ENCODE data around the gene PNRC1. TPM values are rescaled to one million over a fixed set of nuclear protein-coding genes. Genes with fewer than 3 reads are reported as not detected.

The PNRC1 gene
- total and polyA plus RNA-seq, 2 of the 4 experiments (the other 2 are of a cell fraction) = 6.5 to 8.1 TPM

- Histone ChIP-seq H3K18ac (ENCODE audit: low read depth, low read length) (no peak overlapping the region), H3K4me2 (ENCODE audit: low read depth, low read length) (no peak overlapping the region; the same call in 1 of the 2 replicates), H2BK5ac (ENCODE audit: low read depth, low read length, poor library complexity, severe bottlenecking) (no peak overlapping the region), H3K27me3 (ENCODE audit: control insufficient read depth, insufficient read depth, low read length) (peaks cover 16% of the 10 kb centered on the region), H2AFZ (replicated peaks; ENCODE audit: low read length, poor library complexity) (no peak overlapping the region), H2AK5ac (ENCODE audit: low read depth, low read length) (no peak overlapping the region), H3K27ac (ENCODE audit: insufficient read depth, low read length) (no peak overlapping the region), H3K4me1 (ENCODE audit: control insufficient read depth, insufficient read depth, low read length) (no peaks in the 10 kb centered on the region), H3K23ac (ENCODE audit: low read depth, low read length) (no peak overlapping the region), H3K56ac (ENCODE audit: extremely low read depth, insufficient read depth, low read length) (no peak overlapping the region), H2BK120ac (ENCODE audit: low read depth, low read length) (no peak overlapping the region), H3K4me3 (ENCODE audit: insufficient read depth, low read depth, low read length) (no peak overlapping the region), H4K20me1 (ENCODE audit: insufficient read depth, low read length) (no peaks in the 10 kb centered on the region), H4K91ac (ENCODE audit: insufficient read depth, low read depth, low read length) (no peak overlapping the region), H2AK9ac (replicated peaks; ENCODE audit: low read depth, low read length, poor library complexity) (no peak overlapping the region), H2BK15ac (ENCODE audit: low read depth, low read length) (no peak overlapping the region), H4K5ac (ENCODE audit: low read depth, low read length) (no peak overlapping the region; the same call in 1 of the 2 replicates), H3K4ac (ENCODE audit: low read depth, low read length) (no peak overlapping the region), H3K9me3 (ENCODE audit: control insufficient read depth, insufficient read depth, low read length) (no peaks in the 10 kb centered on the region), H3K36me3 (ENCODE audit: control insufficient read depth, insufficient read depth, low read length) (no peaks in the 10 kb centered on the region), H2BK20ac (ENCODE audit: low read depth, low read length) (no peak overlapping the region), H3K79me1 (ENCODE audit: low read depth in 1 of 2, low read length in 2 of 2) (no peaks in the 10 kb centered on the region), H4K8ac (ENCODE audit: low read depth in 2 of 2, low read length in 2 of 2) (no peak overlapping the region), H3K9ac (ENCODE audit: low read depth, low read length) (no peak overlapping the region; the same call in 1 of the 2 replicates), H3K14ac (replicated peaks; ENCODE audit: low read depth, low read length) (no peak overlapping the region), H3K9me1 (ENCODE audit: insufficient read depth, low read length) (no peaks in the 10 kb centered on the region)
- POLR2A ChIA-PET (ENCODE audit: unreplicated experiment) = no interaction called here
- TF ChIP-seq USF2 (IDR thresholded peaks at IDR 0.05; ENCODE audit: low read depth, low read length) (no peak), POLR2A (IDR thresholded peaks at IDR 0.05; ENCODE audit: low read depth, low read length) (no peak), ELK1 (IDR thresholded peaks at IDR 0.05; ENCODE audit: borderline replicate concordance, low read depth, low read length) (no peak), MXI1 (IDR thresholded peaks at IDR 0.05; ENCODE audit: borderline replicate concordance, low read depth, low read length) (no peak), RCOR1 (IDR thresholded peaks at IDR 0.05; ENCODE audit: insufficient replicate concordance, low read length) (no peak), FOS (IDR thresholded peaks at IDR 0.05; ENCODE audit: low read depth, low read length) (no peak), BHLHE40 (IDR thresholded peaks at IDR 0.05; ENCODE audit: low read depth, low read length) (no peak), MAZ (IDR thresholded peaks at IDR 0.05; ENCODE audit: borderline replicate concordance, low read depth, low read length) (no peak), RFX5 (IDR thresholded peaks at IDR 0.05; ENCODE audit: low read depth, low read length) (no peak)
- CTCF ChIA-PET = no interaction called here
- no peak for ATAC-seq (ENCODE audit: low read depth)
- intact Hi-C loops (cut with micrococcal nuclease) (no loop called here), dilution Hi-C loops (cut with HindIII; ENCODE audit: low sequenced_read_pairs, unreplicated experiment) (no loop called here), in situ Hi-C loops (cut with MboI; ENCODE audit: low sequenced_read_pairs) (loop anchor here (10.0 kb wide), 1 partner anchor 88 kb away; no protein-coding TSS in a partner anchor)
- no CpG with 5 or more reads among the region's 4 CpGs for WGBS, 2 experiments (ENCODE audit: extremely low coverage in 2 of 2, insufficient read length in 1 of 2)
- DNase-seq = no peak
- no TSS peak for BruUV-seq (replicated peaks)
These were observed 7.4 kb upstream of the PNRC1 start for GRCh38 chr6:89073014-89073620.

All from IMR-90 (cell line).